Ishikawa (cell line): ENCODE measurements around the gene FAM98C.

Source experiments
- EP300 ChIP-seq: IDR thresholded peaks from 2 replicates; pipeline ENCODE4 v1.6.1; 2012; ENCODE audit warnings: borderline replicate concordance
- REST ChIP-seq: IDR thresholded peaks from 2 replicates; pipeline ENCODE4 v1.6.1; 2012; ENCODE audit warnings: low read depth, mild to moderate bottlenecking
- TAF1 ChIP-seq: IDR thresholded peaks from 2 replicates; pipeline ENCODE4 v1.6.1; 2012; ENCODE audit warnings: low read depth, mild to moderate bottlenecking
- TCF12 ChIP-seq: IDR thresholded peaks from 2 replicates; pipeline ENCODE4 v1.6.1; 2012; ENCODE audit warnings: low read depth
- YY1 ChIP-seq: IDR thresholded peaks from 2 replicates; pipeline ENCODE4 v1.6.1; 2012; ENCODE audit warnings: low read depth

DNA sequence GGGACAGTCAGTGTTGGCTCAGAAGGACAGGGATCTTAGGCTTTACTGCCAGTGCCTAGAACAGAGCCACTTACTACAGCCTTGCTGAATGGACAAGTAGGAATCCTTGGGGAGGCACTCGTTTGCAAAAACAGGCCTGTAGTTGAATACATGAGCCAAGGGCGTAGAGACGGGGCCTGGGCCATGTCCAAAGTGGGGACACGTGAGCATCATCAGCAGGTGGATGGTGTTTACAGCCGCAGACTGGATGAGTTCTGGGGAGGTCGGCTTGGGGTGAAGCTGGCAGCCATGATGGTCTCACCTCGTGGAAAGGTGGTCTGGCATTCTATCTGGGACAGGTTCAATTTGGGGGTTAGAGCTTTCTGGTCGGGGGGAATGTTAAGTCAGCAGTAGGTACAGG, 48.1 kb downstream of the FAM98C start:
- TF ChIP-seq TAF1, result no peak
- TF ChIP-seq TCF12, result no peak
- no peak for TF ChIP-seq REST
- TF ChIP-seq EP300, result no peak
- TF ChIP-seq YY1, result no peak
